ENCODE measurements around the gene ITPR3. TPM values are rescaled to one million over a fixed set of nuclear protein-coding genes. Genes with fewer than 3 reads are reported as not detected.

Gene ITPR3
- total RNA-seq, 1 donor from 2014 or later = 69.3 TPM

DNA sequence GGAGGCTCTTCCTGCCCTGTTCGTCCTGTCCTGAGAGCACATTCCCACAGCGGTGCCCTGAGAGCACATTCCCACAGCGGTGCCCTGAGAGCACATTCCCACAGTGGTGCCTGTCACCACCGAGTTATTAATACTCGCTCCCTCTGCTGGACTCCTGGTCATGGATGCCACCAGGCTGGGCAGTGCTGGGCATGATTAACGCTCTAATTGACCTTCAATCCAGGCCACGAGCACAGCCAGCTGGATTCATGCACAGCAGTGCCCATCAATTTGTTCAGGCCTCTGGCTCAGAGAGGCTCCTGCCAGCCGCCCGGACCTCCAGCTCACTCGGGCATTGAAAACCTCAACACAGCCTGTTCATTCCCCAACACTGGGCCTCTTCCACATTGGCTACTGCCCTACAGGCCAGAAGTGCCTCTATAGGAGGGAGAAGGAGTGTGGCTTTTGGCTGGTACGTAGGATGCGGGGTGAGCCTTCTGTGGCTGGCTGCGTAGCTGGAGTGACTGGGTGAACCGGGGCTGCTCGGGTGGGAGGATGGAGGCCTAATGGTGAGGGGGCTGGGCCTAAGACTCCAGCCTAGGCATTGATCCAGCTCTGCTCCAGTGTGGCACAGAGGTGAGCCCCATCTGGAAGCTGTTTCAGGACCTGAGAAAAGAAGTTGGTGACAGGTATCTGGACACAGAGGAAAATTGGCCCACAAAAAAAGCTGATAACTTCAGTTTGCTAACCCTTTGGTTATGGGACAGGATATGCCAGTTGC lies 116.3 kb downstream of the ITPR3 start:
- TF ChIP-seq, protein P1, sequence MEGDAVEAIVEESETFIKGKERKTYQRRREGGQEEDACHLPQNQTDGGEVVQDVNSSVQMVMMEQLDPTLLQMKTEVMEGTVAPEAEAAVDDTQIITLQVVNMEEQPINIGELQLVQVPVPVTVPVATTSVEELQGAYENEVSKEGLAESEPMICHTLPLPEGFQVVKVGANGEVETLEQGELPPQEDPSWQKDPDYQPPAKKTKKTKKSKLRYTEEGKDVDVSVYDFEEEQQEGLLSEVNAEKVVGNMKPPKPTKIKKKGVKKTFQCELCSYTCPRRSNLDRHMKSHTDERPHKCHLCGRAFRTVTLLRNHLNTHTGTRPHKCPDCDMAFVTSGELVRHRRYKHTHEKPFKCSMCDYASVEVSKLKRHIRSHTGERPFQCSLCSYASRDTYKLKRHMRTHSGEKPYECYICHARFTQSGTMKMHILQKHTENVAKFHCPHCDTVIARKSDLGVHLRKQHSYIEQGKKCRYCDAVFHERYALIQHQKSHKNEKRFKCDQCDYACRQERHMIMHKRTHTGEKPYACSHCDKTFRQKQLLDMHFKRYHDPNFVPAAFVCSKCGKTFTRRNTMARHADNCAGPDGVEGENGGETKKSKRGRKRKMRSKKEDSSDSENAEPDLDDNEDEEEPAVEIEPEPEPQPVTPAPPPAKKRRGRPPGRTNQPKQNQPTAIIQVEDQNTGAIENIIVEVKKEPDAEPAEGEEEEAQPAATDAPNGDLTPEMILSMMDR (conservative IDR thresholded peaks at IDR 0.05; ENCODE audit: low read depth, low read length) = no peak
- no peak for DNase-seq (ENCODE audit: low read depth)
- H3K4me3 ChIP-seq (ENCODE audit: low read depth, low read length) = no peak overlapping the region

DNA sequence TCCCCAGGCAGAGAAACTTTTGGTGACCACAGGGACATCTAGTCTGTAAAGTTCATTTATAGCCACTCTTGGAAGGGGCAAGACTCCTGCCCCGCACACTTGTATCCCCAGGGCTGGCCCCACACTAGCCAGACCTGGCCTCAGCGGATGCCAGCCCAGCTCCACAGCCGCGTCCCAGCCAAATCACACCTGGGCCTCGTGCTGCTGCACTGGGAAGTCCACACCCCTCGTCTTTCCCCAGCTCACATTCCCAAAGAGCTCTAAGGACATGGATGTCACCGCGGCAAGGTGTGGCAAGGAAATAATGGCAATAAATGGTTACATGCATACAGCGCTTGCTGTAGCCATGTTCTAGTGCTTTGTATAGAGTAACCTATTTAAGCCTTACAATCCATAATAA lies 117.0 kb downstream of the ITPR3 start:
- TF ChIP-seq, protein P1 (conservative IDR thresholded peaks at IDR 0.05; ENCODE audit: low read depth, low read length) = no peak
- H3K4me3 ChIP-seq (ENCODE audit: low read depth, low read length) = no peak overlapping the region
- no peak for DNase-seq (ENCODE audit: low read depth)

DNA sequence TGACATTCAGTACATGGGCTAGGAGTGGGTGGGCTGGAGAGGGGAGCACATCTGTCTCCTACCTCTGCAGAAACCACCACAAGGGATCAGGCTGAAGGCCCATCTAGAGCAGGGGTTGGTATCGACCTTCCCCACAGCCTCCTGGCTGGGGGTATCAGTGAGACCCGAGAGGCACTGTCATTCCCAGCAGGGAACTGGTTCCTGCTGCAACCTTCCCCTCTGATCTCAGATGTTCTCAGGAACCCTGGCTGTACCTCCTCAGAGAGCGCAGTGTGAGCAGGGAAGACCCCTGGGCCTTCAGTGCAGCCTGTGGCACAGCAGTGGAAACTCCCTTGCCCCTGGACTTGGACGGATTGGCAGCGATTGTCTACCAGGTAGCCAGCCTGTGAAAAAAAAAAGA lies 117.8 kb downstream of the ITPR3 start:
- no peak overlapping the region for H3K4me3 ChIP-seq (ENCODE audit: low read depth, low read length)
- no peak for DNase-seq (ENCODE audit: low read depth)
- TF ChIP-seq, protein P1 (conservative IDR thresholded peaks at IDR 0.05; ENCODE audit: low read depth, low read length) = no peak

DNA sequence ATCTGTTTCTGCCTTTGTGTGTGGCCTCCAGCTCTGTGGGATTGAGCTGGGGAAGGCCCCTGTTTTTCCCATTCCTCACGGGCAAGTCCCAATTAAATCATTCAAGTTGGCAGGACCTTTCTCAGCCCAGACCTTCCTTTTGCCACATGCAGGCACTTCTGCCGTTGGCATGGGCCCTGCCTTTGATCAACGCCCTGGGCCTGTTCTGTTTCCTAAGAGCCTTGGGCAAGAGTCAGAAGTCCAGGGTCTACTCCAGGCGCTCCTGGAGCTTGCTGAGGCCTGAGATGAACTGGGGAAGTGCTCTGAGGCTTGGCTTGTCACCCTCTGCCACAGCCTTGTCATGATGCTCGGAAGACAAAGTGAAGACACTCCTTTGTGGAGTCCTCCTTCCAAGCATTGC lies 118.4 kb downstream of the ITPR3 start:
- TF ChIP-seq, protein P1 (conservative IDR thresholded peaks at IDR 0.05; ENCODE audit: low read depth, low read length) = no peak
- no peak for DNase-seq (ENCODE audit: low read depth)
- no peak overlapping the region for H3K4me3 ChIP-seq (ENCODE audit: low read depth, low read length)

DNA sequence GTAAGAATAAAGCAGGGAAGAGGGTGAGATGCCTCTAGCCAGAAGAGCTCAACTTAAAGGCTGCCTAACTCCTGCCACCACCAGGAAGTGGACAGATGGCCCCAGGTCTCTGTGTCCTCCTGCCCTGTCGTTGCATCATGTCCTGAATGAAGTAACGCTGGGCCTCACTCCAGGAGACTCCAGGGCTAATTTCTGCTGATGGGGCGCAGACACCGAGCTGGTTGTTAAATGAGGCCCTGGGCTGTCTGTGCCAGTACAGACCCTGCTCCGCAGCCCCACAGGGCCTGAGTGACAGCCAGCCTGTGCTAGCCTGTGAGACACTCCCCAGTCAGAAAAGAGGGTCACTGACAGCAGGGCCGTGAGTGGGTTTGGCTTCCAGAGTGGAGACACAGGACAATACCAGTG lies 119.1 kb downstream of the ITPR3 start:
- no peak for DNase-seq (ENCODE audit: low read depth)
- TF ChIP-seq, protein P1 (conservative IDR thresholded peaks at IDR 0.05; ENCODE audit: low read depth, low read length) = no peak
- H3K4me3 ChIP-seq (ENCODE audit: low read depth, low read length) = no peak overlapping the region

DNA sequence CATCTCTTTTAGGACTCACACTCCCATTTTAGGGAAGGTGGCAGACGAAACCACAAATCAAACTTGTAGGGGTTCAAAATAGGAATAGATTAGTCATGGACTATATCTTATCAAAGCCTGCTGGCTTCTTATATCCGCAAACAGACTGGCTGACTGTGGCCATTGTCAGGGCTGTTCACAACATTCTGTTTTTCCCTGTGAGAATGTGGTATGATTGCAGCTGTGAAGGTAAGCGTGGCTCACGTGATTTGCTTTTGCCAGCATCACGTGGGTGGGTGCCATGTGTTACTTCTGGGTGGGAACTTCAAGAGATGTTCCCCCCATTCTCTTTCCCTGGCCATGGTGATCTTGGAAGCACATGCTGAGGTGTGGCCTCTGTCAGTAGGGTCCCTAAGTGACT lies 119.7 kb downstream of the ITPR3 start:
- H3K4me3 ChIP-seq (ENCODE audit: low read depth, low read length) = no peak overlapping the region
- DNase-seq (ENCODE audit: low read depth) = no peak
- TF ChIP-seq, protein P1 (conservative IDR thresholded peaks at IDR 0.05; ENCODE audit: low read depth, low read length) = no peak

DNA sequence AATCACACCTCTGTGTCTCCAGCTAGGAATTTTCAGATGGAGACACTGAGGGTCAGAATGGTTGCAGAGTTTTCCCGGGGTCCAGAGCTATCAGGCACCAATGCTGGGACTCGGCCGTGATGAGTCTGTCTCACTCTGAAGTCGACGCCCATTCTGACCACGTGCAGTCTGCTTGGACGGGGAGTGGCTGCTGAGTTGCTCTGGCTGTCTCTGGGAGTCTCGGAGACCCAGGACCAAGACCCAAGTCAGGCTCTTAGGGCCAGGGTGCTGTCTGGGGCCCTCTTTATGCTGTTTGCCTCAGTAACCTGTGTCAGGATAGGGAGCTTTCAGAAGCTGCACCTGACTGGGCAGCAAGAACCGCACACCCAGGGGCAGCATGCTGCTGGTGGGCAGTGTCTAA lies 121.0 kb downstream of the ITPR3 start:
- no peak for DNase-seq (ENCODE audit: low read depth)
- TF ChIP-seq, protein P1 (conservative IDR thresholded peaks at IDR 0.05; ENCODE audit: low read depth, low read length) = no peak
- H3K4me3 ChIP-seq (ENCODE audit: low read depth, low read length) = no peak overlapping the region

Measured in epithelial cell of proximal tubule (primary cell).